WTC11 (cell line): ENCODE measurements around the gene SNTA1.

Experiments used
- CREB1 ChIP-seq: sonication (generic); formaldehyde crosslinking; IDR thresholded peaks from 2 replicates; pipeline ENCODE4 v1.8.0; 2023; ENCODE audit warnings: mild to moderate bottlenecking, missing genetic modification reagents
- ELF4 ChIP-seq: sonication (generic); formaldehyde crosslinking; IDR thresholded peaks from 2 replicates; pipeline ENCODE4 v1.8.1; 2022; ENCODE audit warnings: low read depth, mild to moderate bottlenecking, moderate library complexity, missing genetic modification reagents
- FOXK1 ChIP-seq: sonication (generic); formaldehyde crosslinking; IDR thresholded peaks from 2 replicates; pipeline ENCODE4 v1.8.0; 2022; ENCODE audit warnings: mild to moderate bottlenecking, moderate library complexity, missing genetic modification reagents
- JUN ChIP-seq: sonication (generic); formaldehyde crosslinking; IDR thresholded peaks from 2 replicates; pipeline ENCODE4 v1.8.0; 2023; ENCODE audit warnings: mild to moderate bottlenecking, missing genetic modification reagents
- NFE2L1 ChIP-seq: sonication (generic); formaldehyde crosslinking; IDR thresholded peaks from 2 replicates; pipeline ENCODE4 v1.8.1; 2023; ENCODE audit warnings: missing genetic modification reagents
- NFYB ChIP-seq: sonication (generic); formaldehyde crosslinking; conservative IDR thresholded peaks from 2 replicates; pipeline ENCODE4 v1.8.0; 2022; ENCODE audit warnings: low read depth, missing genetic modification reagents
- NR1H2 ChIP-seq: sonication (generic); formaldehyde crosslinking; IDR thresholded peaks from 2 replicates; pipeline ENCODE4 v1.9.0; 2021; ENCODE audit warnings: mild to moderate bottlenecking, moderate library complexity, missing genetic modification reagents
- SMAD3 ChIP-seq: sonication (generic); formaldehyde crosslinking; IDR thresholded peaks from 2 replicates; pipeline ENCODE4 v1.8.0; 2022; ENCODE audit warnings: missing genetic modification reagents, mild to moderate bottlenecking, borderline replicate concordance
- SMAD4 ChIP-seq: sonication (generic); formaldehyde crosslinking; IDR thresholded peaks from 2 replicates; pipeline ENCODE4 v1.8.0; 2022; ENCODE audit warnings: mild to moderate bottlenecking, missing genetic modification reagents
- ZNF232 ChIP-seq: sonication (generic); formaldehyde crosslinking; IDR thresholded peaks from 2 replicates; pipeline ENCODE4 v1.8.0; 2022; ENCODE audit warnings: mild to moderate bottlenecking, missing genetic modification reagents
- TF ChIP-seq, protein P1 (sequence below): fragments of 200-600 bp; IDR thresholded peaks from 2 replicates; pipeline ENCODE4 v1.8.0; 2022; ENCODE audit warnings: antibody characterized with exemption
- TF ChIP-seq, protein P2 (sequence below): sonication (generic); formaldehyde crosslinking; IDR thresholded peaks from 2 replicates; pipeline ENCODE4 v1.8.0; 2022; ENCODE audit warnings: mild to moderate bottlenecking, missing genetic modification reagents

- no peak for TF ChIP-seq SMAD3 (CRISPR knock-in tag)
- TF ChIP-seq, protein P1, sequence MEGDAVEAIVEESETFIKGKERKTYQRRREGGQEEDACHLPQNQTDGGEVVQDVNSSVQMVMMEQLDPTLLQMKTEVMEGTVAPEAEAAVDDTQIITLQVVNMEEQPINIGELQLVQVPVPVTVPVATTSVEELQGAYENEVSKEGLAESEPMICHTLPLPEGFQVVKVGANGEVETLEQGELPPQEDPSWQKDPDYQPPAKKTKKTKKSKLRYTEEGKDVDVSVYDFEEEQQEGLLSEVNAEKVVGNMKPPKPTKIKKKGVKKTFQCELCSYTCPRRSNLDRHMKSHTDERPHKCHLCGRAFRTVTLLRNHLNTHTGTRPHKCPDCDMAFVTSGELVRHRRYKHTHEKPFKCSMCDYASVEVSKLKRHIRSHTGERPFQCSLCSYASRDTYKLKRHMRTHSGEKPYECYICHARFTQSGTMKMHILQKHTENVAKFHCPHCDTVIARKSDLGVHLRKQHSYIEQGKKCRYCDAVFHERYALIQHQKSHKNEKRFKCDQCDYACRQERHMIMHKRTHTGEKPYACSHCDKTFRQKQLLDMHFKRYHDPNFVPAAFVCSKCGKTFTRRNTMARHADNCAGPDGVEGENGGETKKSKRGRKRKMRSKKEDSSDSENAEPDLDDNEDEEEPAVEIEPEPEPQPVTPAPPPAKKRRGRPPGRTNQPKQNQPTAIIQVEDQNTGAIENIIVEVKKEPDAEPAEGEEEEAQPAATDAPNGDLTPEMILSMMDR, result no peak
- no peak for TF ChIP-seq JUN (CRISPR knock-in tag)
- TF ChIP-seq, protein P2, sequence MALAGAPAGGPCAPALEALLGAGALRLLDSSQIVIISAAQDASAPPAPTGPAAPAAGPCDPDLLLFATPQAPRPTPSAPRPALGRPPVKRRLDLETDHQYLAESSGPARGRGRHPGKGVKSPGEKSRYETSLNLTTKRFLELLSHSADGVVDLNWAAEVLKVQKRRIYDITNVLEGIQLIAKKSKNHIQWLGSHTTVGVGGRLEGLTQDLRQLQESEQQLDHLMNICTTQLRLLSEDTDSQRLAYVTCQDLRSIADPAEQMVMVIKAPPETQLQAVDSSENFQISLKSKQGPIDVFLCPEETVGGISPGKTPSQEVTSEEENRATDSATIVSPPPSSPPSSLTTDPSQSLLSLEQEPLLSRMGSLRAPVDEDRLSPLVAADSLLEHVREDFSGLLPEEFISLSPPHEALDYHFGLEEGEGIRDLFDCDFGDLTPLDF, result no peak
- TF ChIP-seq CREB1 (CRISPR knock-in tag), result no peak
- no peak for TF ChIP-seq SMAD4 (CRISPR knock-in tag)
- no peak for TF ChIP-seq FOXK1 (CRISPR knock-in tag)
- TF ChIP-seq NFYB (CRISPR knock-in tag), result no peak
- no peak for TF ChIP-seq NR1H2 (CRISPR knock-in tag)
- no peak for TF ChIP-seq NFE2L1 (CRISPR knock-in tag)
- TF ChIP-seq ZNF232 (CRISPR knock-in tag), result no peak
- TF ChIP-seq ELF4 (CRISPR knock-in tag), result no peak
Observed at GRCh38 chr20:33407796-33408195, 35.8 kb downstream of the SNTA1 start.
